Measurements from ENCODE around the gene STX8. TPM values are rescaled to one million over a fixed set of nuclear protein-coding genes. Genes with fewer than 3 reads are reported as not detected.
A peak's percentile ranks its signal among the peaks of the same experiment; 100 is the strongest.

The STX8 gene
- total RNA-seq, 2 donors from 2014 or later = 38.8 to 60.8 TPM

DNA sequence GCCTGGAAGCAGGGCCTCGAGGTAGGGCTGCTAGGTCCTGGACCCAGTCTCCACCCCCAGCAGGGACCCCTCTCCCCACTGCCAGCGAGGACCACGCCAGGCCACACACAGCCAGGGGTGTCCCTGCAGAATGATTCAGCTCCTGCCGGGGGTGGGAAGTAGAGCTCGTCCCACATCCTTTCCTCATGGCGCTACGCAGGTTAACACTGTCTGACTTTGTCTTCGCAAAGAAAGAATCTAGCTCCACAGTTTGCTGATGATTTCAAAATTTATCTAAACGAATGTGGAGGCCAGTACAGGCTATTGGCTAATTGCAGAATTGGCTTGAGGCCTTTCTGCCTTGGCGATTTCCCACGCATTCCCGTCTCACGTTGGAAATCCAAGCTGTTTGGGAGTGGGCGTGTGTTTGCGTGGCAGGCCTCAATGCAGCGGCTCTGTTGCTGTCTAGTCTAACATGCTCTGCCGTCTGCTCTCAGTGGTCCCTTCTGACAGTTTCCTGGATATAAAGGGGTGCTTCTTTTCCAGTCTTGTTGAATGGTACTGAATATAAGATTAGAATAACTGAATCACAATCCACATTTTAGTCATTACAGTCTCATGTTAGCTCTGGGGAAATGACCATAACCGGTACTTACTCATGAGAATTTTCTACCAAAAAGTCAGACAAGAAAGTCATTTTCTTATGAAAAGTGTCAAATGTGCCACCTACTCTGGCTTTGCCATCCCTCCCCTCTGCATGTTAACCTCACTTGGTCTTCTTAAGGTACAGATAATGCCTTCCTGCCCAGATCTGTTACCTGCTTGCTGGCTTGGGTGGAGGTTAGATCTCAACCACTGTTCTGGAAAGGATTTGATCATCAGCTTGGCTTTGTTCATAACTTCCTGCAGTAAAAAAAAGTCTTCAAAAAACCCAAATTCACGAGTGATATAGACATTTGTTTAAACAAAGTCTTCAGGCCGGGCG lies 301.9 kb downstream of the STX8 start:
- Histone ChIP-seq H3K4me3 (no peak overlapping the region), H3K9me3 (no peaks in the 10 kb centered on the region), H3K4me1 (peaks cover 0 to 9% of the 10 kb centered on the region in 2 donors), H3K36me3 (no peaks in the 10 kb centered on the region), H3K27ac (no peak overlapping the region), H3K27me3 (no peaks in the 10 kb centered on the region)
- peak; percentile 61 for DNase-seq (ENCODE audit: low spot score)
- TF ChIP-seq, protein P1, sequence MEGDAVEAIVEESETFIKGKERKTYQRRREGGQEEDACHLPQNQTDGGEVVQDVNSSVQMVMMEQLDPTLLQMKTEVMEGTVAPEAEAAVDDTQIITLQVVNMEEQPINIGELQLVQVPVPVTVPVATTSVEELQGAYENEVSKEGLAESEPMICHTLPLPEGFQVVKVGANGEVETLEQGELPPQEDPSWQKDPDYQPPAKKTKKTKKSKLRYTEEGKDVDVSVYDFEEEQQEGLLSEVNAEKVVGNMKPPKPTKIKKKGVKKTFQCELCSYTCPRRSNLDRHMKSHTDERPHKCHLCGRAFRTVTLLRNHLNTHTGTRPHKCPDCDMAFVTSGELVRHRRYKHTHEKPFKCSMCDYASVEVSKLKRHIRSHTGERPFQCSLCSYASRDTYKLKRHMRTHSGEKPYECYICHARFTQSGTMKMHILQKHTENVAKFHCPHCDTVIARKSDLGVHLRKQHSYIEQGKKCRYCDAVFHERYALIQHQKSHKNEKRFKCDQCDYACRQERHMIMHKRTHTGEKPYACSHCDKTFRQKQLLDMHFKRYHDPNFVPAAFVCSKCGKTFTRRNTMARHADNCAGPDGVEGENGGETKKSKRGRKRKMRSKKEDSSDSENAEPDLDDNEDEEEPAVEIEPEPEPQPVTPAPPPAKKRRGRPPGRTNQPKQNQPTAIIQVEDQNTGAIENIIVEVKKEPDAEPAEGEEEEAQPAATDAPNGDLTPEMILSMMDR (IDR thresholded peaks at IDR 0.05) = no peak

DNA sequence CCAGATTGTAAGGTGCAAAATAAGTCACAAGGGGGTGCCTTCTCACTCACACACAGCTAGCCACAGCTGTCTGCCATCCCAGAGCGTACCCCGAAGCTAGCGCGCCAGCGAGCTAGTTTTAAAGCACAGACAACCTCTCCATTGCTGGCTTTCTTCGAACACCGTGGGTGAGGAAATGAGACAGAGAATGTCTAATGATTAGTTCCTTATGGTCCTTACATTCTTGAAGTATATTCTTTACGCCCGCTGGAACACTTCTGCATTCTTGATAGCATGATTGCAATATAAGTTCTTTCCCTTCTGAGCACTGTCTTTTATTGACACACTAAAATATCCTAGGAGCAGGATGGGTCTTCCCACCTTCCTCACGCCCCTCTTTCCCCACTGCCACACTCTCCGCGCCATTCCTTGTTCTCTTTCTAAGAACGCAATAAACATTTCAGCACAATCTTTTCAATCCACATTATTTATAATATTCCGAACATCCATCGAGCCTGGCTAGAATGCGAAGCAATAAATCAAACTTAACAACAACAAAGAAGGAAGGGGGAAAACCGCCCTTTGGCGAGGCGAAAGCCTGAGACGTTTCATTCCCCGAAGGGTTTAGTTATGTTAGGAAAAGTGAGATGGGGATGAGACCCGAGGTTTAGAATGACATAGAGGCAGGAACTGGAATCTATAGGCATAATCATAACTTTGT lies 303.0 kb downstream of the STX8 start:
- no peaks in the 10 kb centered on the region for H3K36me3 ChIP-seq
- DNase-seq (ENCODE audit: low spot score) = no peak
- H3K4me1 ChIP-seq = peaks cover 0 to 9% of the 10 kb centered on the region in 2 donors
- H3K9me3 ChIP-seq = no peaks in the 10 kb centered on the region
- peak overlapping the region in 1 of 2 donors; percentile 1 for H3K4me3 ChIP-seq
- H3K27me3 ChIP-seq = no peaks in the 10 kb centered on the region
- TF ChIP-seq, protein P1 (IDR thresholded peaks at IDR 0.05) = no peak
- no peak overlapping the region for H3K27ac ChIP-seq

GRCh38 chr17:9271989-9272388 lies 303.6 kb downstream of the STX8 start:
- TF ChIP-seq, protein P1 (IDR thresholded peaks at IDR 0.05) = no peak
- no peak for DNase-seq (ENCODE audit: low spot score)
- Histone ChIP-seq H3K9me3 (no peaks in the 10 kb centered on the region), H3K36me3 (no peaks in the 10 kb centered on the region), H3K27me3 (no peaks in the 10 kb centered on the region), H3K4me1 (peaks cover 0 to 10% of the 10 kb centered on the region in 2 donors), H3K4me3 (no peak overlapping the region), H3K27ac (no peak overlapping the region)

DNA sequence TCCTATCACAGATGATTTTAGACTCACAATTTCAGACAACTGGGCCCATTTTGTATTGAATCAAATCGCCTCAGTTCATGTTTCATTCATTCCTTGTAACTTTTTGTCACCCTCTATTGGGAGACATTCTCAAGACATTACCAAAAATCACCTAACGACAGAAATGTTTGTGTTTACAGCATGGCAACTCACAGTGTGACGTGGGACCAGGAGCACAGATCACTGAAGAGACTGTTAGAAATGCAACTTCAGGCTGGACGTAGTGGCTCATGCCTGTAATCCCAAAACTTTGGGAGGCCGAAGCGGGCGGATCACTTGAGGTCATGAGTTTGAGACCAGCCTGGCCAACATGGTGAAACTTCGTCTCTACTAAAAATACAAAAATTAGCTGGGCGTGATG lies 304.7 kb downstream of the STX8 start:
- H3K4me1 ChIP-seq = peaks cover 0 to 21% of the 10 kb centered on the region in 2 donors
- no peak overlapping the region for H3K4me3 ChIP-seq
- TF ChIP-seq, protein P1 (IDR thresholded peaks at IDR 0.05) = no peak
- H3K27me3 ChIP-seq = no peaks in the 10 kb centered on the region
- no peak overlapping the region for H3K27ac ChIP-seq
- no peaks in the 10 kb centered on the region for H3K36me3 ChIP-seq
- H3K9me3 ChIP-seq = no peaks in the 10 kb centered on the region
- no peak for DNase-seq (ENCODE audit: low spot score)

DNA sequence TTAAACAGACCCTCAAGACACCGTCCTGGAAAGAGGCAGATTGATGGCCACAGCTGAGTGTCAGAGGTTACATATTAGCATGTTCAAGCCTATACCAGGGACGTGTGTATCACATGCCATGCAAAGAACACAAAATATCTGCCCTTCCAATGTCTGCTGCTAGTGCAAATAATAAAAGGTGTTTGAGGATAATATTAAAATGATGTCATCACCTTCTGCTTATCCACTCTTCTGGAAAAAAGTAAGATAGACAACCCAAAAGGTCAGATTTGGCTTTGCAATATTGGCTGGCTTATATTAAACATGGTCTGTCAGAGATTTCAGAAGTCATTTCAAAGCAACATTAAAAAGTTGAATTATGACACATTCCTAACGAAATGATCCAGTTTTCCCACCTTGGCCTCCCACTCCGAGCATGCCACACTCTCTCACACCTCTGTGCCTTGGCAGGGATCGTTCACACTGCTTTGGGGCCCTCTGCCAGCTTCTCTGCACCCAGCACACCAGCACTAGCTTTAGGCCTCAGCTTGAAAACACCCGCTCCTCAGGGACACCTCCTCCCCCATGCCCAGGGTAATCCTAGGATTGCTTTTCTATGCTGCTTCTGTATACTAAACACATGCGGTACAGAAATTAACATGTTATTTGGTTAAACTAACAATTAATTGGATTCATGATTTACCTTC lies 306.1 kb downstream of the STX8 start:
- Histone ChIP-seq H3K4me3 (no peak overlapping the region), H3K36me3 (no peaks in the 10 kb centered on the region), H3K9me3 (no peaks in the 10 kb centered on the region), H3K4me1 (peaks cover 0 to 23% of the 10 kb centered on the region in 2 donors), H3K27ac (no peak overlapping the region), H3K27me3 (no peaks in the 10 kb centered on the region)
- no peak for DNase-seq (ENCODE audit: low spot score)
- TF ChIP-seq, protein P1 (IDR thresholded peaks at IDR 0.05) = no peak
